A673 (cell line): ENCODE data around the gene UBL5.

Source experiments
- EZH2 ChIP-seq: fragments of 200-600 bp; sonication (generic); IDR thresholded peaks from 2 replicates; pipeline ENCODE4 v1.6.1; 2017; ENCODE audit warnings: borderline replicate concordance, low read depth, mild to moderate bottlenecking, mixed read lengths, antibody characterized with exemption, low read length; ENCODE audit not compliant: poor library complexity, severe bottlenecking
- TF ChIP-seq, protein P1 (sequence below): fragments of 300-800, 200-600 bp; sonication (generic); conservative IDR thresholded peaks from 2 replicates; pipeline ENCODE4 v1.5.1; 2017; ENCODE audit warnings: low read depth, mild to moderate bottlenecking, antibody characterized with exemption, low read length, moderate library complexity, mixed read lengths

GRCh38 chr19:9786342-9786741 is 41.4 kb upstream of the UBL5 start:
- TF ChIP-seq, protein P1, sequence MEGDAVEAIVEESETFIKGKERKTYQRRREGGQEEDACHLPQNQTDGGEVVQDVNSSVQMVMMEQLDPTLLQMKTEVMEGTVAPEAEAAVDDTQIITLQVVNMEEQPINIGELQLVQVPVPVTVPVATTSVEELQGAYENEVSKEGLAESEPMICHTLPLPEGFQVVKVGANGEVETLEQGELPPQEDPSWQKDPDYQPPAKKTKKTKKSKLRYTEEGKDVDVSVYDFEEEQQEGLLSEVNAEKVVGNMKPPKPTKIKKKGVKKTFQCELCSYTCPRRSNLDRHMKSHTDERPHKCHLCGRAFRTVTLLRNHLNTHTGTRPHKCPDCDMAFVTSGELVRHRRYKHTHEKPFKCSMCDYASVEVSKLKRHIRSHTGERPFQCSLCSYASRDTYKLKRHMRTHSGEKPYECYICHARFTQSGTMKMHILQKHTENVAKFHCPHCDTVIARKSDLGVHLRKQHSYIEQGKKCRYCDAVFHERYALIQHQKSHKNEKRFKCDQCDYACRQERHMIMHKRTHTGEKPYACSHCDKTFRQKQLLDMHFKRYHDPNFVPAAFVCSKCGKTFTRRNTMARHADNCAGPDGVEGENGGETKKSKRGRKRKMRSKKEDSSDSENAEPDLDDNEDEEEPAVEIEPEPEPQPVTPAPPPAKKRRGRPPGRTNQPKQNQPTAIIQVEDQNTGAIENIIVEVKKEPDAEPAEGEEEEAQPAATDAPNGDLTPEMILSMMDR: no peak
- no peak for TF ChIP-seq EZH2
